K562 (cell line): ENCODE measurements around the gene ZNF521.

ENCODE experiments used
- LEF1 ChIP-seq: fragments of 450-650 bp; IDR thresholded peaks from 2 replicates; pipeline ENCODE4 v1.6.1; 2016; ENCODE audit warnings: mild to moderate bottlenecking
- MAZ ChIP-seq, 2 experiments: fragments of 450-650 bp in 1 of 2; sonication (generic) in 1 of 2; formaldehyde crosslinking; IDR thresholded peaks in 1 of 2; conservative IDR thresholded peaks in 1 of 2; 2 replicates each; pipeline versions ENCODE4 v1.4.0 to v1.5.0; 2020; ENCODE audit warnings: mild to moderate bottlenecking in 1 of 2, missing genetic modification reagents in 1 of 2

DNA sequence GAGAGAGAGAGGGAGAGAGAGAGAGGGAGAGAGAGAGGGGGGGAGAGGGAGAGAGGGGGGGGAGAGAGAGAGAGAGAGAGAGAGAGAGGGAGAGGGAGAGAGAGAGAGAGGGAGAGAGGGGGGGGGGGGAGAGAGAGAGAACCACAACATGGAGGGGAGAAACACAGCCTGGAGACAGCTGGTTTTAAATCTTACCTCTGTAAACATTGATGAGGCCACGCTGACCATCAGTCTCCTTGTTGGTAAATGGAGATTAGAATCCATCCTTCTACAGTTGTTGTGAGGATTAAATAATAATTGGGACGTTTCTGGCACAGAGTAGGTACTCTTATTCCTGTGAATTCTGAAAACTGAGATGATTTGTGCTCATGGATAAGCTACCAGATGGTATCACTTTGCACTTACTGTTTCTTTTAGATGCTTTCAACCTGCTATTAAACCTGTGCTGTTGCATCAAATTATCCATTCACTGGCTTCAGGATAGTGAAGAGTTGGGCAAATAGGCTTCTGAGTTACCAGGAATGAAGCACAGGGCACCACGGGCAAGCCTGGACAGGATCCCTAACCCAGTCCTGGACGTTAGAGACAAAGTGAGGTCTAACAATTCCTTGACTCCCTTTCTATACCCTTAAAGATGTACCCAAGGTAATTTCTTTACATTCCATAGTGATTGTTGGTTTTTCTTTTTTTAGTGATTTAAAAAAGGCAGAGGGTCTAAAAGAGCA, 318.1 kb downstream of the ZNF521 start:
- no peak for TF ChIP-seq LEF1
- no peak for TF ChIP-seq MAZ (CRISPR knock-in tag; conservative IDR thresholded peaks at IDR 0.05 in 1 of 2, IDR thresholded peaks at IDR 0.05 in 1 of 2)
